Measurements from ENCODE around the gene MICAL3. TPM values are rescaled to one million over a fixed set of nuclear protein-coding genes. Genes with fewer than 3 reads are reported as not detected.

MICAL3 gene
- total and polyA plus RNA-seq, 2 experiments from 2014 or later = 6.1 to 25.1 TPM

DNA sequence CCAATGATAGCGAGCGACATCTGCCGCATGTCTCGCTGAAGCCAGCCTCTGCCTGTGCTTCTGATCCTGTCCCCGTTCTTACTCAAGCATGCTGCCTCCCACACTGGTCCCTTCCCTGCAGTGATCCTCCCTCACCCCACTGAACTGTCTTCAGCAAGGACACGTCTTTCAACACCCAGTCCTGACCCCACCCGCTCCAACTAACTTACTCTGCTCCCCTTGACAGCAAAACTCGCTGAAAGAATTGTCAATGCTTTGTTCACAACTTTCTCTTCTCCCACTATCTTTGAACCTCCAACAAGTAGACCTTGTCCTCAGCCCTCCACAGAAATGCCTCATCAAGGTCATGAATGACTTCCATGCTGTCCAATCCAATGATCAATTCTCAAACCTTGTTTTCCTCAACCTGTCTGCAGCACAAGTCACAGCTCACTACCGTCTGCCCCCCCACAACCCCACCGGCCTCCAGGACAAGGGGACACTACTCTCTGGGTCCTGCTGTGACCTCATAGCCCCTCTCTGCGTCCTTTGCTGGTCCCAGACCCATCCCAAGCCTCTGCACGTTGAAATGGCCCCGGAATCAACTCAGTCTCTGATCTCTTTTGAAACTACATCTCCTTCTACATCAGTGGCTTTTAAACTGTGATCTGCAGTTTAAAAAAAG is 108.0 kb downstream of the MICAL3 start:
- in situ Hi-C loops (cut with MboI) = no loop called here
- WGBS, 2 experiments (ENCODE audit: low coverage in 1 of 2, low lambda C conversion rate in 2 of 2, missing lambda C conversion rate in 2 of 2) = 73 to 76% methylated on average over 13 of the region's 13 CpGs
- no peak overlapping the region for H3K4me2 ChIP-seq (ENCODE audit: unreplicated experiment)
- TF ChIP-seq EZH2 (IDR thresholded peaks at IDR 0.05; ENCODE audit: insufficient read depth, poor library complexity, severe bottlenecking) = no peak
- no peak for TF ChIP-seq EZH2phosphoT487 (IDR thresholded peaks at IDR 0.05; ENCODE audit: insufficient read depth, low read depth)
- peaks cover 32% of the 10 kb centered on the region for H3K4me1 ChIP-seq (ENCODE audit: insufficient read depth)
- H3K27ac ChIP-seq = no peak overlapping the region
- no peaks in the 10 kb centered on the region for H3K9me2 ChIP-seq (ENCODE audit: insufficient read depth)
- no peak overlapping the region for H2AFZ ChIP-seq
- H3K79me2 ChIP-seq (ENCODE audit: insufficient read depth) = peaks cover 100% of the 10 kb centered on the region
- no peak overlapping the region for H3K4me3 ChIP-seq
- peaks cover 11% of the 10 kb centered on the region for H3F3A ChIP-seq (ENCODE audit: insufficient read depth)
- no peaks in the 10 kb centered on the region for H3K27me3 ChIP-seq (replicated peaks; ENCODE audit: insufficient read depth)
- no peak overlapping the region for H3K9ac ChIP-seq
- DNase-seq = no peak
- no peaks in the 10 kb centered on the region for H3K9me3 ChIP-seq (ENCODE audit: low read depth)
- no peaks in the 10 kb centered on the region for H3K36me3 ChIP-seq (ENCODE audit: low read depth)
- H4K20me1 ChIP-seq (ENCODE audit: insufficient read depth) = peaks cover 6% of the 10 kb centered on the region; the same call in 1 of the 2 replicates

DNA sequence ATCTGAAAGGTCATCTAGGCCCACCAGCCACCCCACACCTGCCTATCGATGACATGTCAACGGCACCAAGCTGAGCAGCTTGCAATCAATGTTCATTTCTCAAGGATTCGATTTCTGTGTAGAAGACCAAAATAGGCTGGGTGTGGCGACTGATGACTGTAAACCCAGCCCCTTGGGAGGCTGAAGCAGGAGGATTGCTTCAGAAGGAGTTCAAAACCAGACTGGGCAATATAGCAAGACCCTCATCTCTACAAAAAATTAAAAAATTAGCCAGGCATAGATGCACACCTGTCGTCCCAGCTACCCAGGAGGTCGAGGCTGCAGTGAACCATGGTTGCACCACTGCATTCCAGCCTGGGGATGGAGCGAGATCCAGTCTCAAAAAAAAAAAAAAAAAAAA is 108.7 kb downstream of the MICAL3 start:
- Histone ChIP-seq H4K20me1 (ENCODE audit: insufficient read depth) (peaks cover 2% of the 10 kb centered on the region; the same call in 1 of the 2 replicates), H3K27me3 (replicated peaks; ENCODE audit: insufficient read depth) (no peaks in the 10 kb centered on the region), H3K9ac (no peak overlapping the region), H2AFZ (no peak overlapping the region), H3K36me3 (ENCODE audit: low read depth) (no peaks in the 10 kb centered on the region), H3K27ac (no peak overlapping the region), H3K9me2 (ENCODE audit: insufficient read depth) (no peaks in the 10 kb centered on the region), H3K4me1 (ENCODE audit: insufficient read depth) (peaks cover 30% of the 10 kb centered on the region), H3K9me3 (ENCODE audit: low read depth) (no peaks in the 10 kb centered on the region), H3K4me2 (ENCODE audit: unreplicated experiment) (no peak overlapping the region), H3F3A (ENCODE audit: insufficient read depth) (peaks cover 12% of the 10 kb centered on the region), H3K4me3 (no peak overlapping the region), H3K79me2 (ENCODE audit: insufficient read depth) (peaks cover 95% of the 10 kb centered on the region)
- WGBS, 2 experiments (ENCODE audit: low coverage in 1 of 2, low lambda C conversion rate in 2 of 2, missing lambda C conversion rate in 2 of 2) = 95 to 99% methylated on average over 7 of the region's 7 CpGs
- in situ Hi-C loops (cut with MboI) = no loop called here
- DNase-seq = no peak
- TF ChIP-seq EZH2phosphoT487 (IDR thresholded peaks at IDR 0.05; ENCODE audit: insufficient read depth, low read depth) (no peak), EZH2 (IDR thresholded peaks at IDR 0.05; ENCODE audit: insufficient read depth, poor library complexity, severe bottlenecking) (no peak)

GRCh38 chr22:17915188-17915587 is 109.2 kb downstream of the MICAL3 start:
- no peaks in the 10 kb centered on the region for H3K9me2 ChIP-seq (ENCODE audit: insufficient read depth)
- H3K9me3 ChIP-seq (ENCODE audit: low read depth) = no peaks in the 10 kb centered on the region
- no peak overlapping the region for H3K27ac ChIP-seq
- H3K9ac ChIP-seq = no peak overlapping the region
- peaks cover 2% of the 10 kb centered on the region; the same call in 1 of the 2 replicates for H4K20me1 ChIP-seq (ENCODE audit: insufficient read depth)
- H3K79me2 ChIP-seq (ENCODE audit: insufficient read depth) = peaks cover 91% of the 10 kb centered on the region
- no peak overlapping the region for H3K4me3 ChIP-seq
- peaks cover 15% of the 10 kb centered on the region for H3F3A ChIP-seq (ENCODE audit: insufficient read depth)
- no peak overlapping the region for H3K4me2 ChIP-seq (ENCODE audit: unreplicated experiment)
- H3K27me3 ChIP-seq (replicated peaks; ENCODE audit: insufficient read depth) = no peaks in the 10 kb centered on the region
- H3K4me1 ChIP-seq (ENCODE audit: insufficient read depth) = peaks cover 34% of the 10 kb centered on the region
- TF ChIP-seq EZH2phosphoT487 (IDR thresholded peaks at IDR 0.05; ENCODE audit: insufficient read depth, low read depth) = no peak
- TF ChIP-seq EZH2 (IDR thresholded peaks at IDR 0.05; ENCODE audit: insufficient read depth, poor library complexity, severe bottlenecking) = no peak
- H2AFZ ChIP-seq = no peak overlapping the region
- DNase-seq = no peak
- WGBS, 2 experiments (ENCODE audit: low coverage in 1 of 2, low lambda C conversion rate in 2 of 2, missing lambda C conversion rate in 2 of 2) = 97 to 99% methylated on average over 10 of the region's 10 CpGs
- in situ Hi-C loops (cut with MboI) = no loop called here
- no peaks in the 10 kb centered on the region for H3K36me3 ChIP-seq (ENCODE audit: low read depth)

- peaks cover 22% of the 10 kb centered on the region for H3F3A ChIP-seq (ENCODE audit: insufficient read depth)
- in situ Hi-C loops (cut with MboI) = no loop called here
Observed at GRCh38 chr22:17914474-17914873, 109.9 kb downstream of the MICAL3 start.

More at GRCh38 chr22:17914474-17914873, 109.9 kb downstream of the MICAL3 start:
- no peak for DNase-seq
- peaks cover 2% of the 10 kb centered on the region; the same call in 1 of the 2 replicates for H4K20me1 ChIP-seq (ENCODE audit: insufficient read depth)
- TF ChIP-seq EZH2phosphoT487 (IDR thresholded peaks at IDR 0.05; ENCODE audit: insufficient read depth, low read depth) (no peak), EZH2 (IDR thresholded peaks at IDR 0.05; ENCODE audit: insufficient read depth, poor library complexity, severe bottlenecking) (no peak)
- no peak overlapping the region for H3K4me3 ChIP-seq
- no peak overlapping the region for H3K4me2 ChIP-seq (ENCODE audit: unreplicated experiment)
- H3K79me2 ChIP-seq (ENCODE audit: insufficient read depth) = peaks cover 91% of the 10 kb centered on the region
- no peaks in the 10 kb centered on the region for H3K9me2 ChIP-seq (ENCODE audit: insufficient read depth)
- H3K36me3 ChIP-seq (ENCODE audit: low read depth) = no peaks in the 10 kb centered on the region
- no peak overlapping the region for H2AFZ ChIP-seq
- no peak overlapping the region for H3K27ac ChIP-seq
- H3K9me3 ChIP-seq (ENCODE audit: low read depth) = no peaks in the 10 kb centered on the region
- no peaks in the 10 kb centered on the region for H3K27me3 ChIP-seq (replicated peaks; ENCODE audit: insufficient read depth)
- H3K4me1 ChIP-seq (ENCODE audit: insufficient read depth) = peaks cover 41% of the 10 kb centered on the region
- H3K9ac ChIP-seq = no peak overlapping the region
- 27 to 29% methylated on average over 3 of the region's 3 CpGs for WGBS, 2 experiments (ENCODE audit: low coverage in 1 of 2, low lambda C conversion rate in 2 of 2, missing lambda C conversion rate in 2 of 2)

All from GM23248 (cell line).